Endothelial cell of umbilical vein (primary cell): Measurements from ENCODE around the gene ZDHHC14. TPM values are rescaled to one million over a fixed set of nuclear protein-coding genes. Genes with fewer than 3 reads are reported as not detected.

Experiments used
- BruUV-seq: library from RNA; stranded (reverse); fragments of 400-500 nt; replicated peaks from 2 replicates; lab custom pipeline; 2021; lab: Mats Ljungman, UMichigan
- CTCF ChIA-PET: fragments of 300-600, 350-600 bp; sonication (Branson Sonifier 250); formaldehyde crosslinking; loops from one replicate; lab custom pipeline; 2021; ENCODE audit warnings: antibody characterized with exemption, inconsistent platforms; lab: Charles Lee
- POLR2A ChIA-PET: fragments of 300-600, 350-600 bp; sonication (Branson Sonifier 250); formaldehyde crosslinking; loops from one replicate; lab custom pipeline; 2021; ENCODE audit warnings: antibody characterized with exemption, inconsistent platforms; lab: Charles Lee
- DNase-seq: peaks from one replicate; pipeline ENCODE4 v3.0.0-alpha.2; 2011; ENCODE audit warnings: low read depth, low spot score
- FAIRE-seq: peaks from 2 replicates; lab custom pipeline; 2011; peaks lifted over from hg19 to GRCh38; lab: Jason Lieb, UNC
- H2AFZ ChIP-seq: 2 replicates; pipeline ENCODE4 v1.6.0; 2012; ENCODE audit warnings: low read depth, low read length, control low read depth, inconsistent platforms
- H3K27ac ChIP-seq: 2 replicates; pipeline ENCODE4 v1.5.1; 2011; ENCODE audit warnings: low read depth, mild to moderate bottlenecking, control low read depth, low read length, moderate library complexity; ENCODE audit not compliant: insufficient read depth
- H3K27me3 ChIP-seq, 2 experiments: 2 replicates each; pipeline versions ENCODE4 v1.6.0 to v1.6.1; 2011; ENCODE audit warnings: low read length in 2 of 2, mixed read lengths in 1 of 2; ENCODE audit not compliant: control insufficient read depth in 2 of 2, insufficient read depth in 2 of 2
- H3K36me3 ChIP-seq, 2 experiments: 2 replicates in 1 of 2; 3 replicates in 1 of 2; pipeline ENCODE4 v1.5.1; 2011; ENCODE audit warnings: low read length in 2 of 2, mild to moderate bottlenecking in 1 of 2, moderate library complexity in 1 of 2; ENCODE audit not compliant: control insufficient read depth in 2 of 2, insufficient read depth in 2 of 2; ENCODE audit errors: extremely low read depth in 1 of 2
- H3K4me1 ChIP-seq: 3 replicates; pipeline ENCODE4 v1.5.1; 2011; ENCODE audit warnings: mild to moderate bottlenecking, low read length; ENCODE audit not compliant: control insufficient read depth, insufficient read depth; ENCODE audit errors: extremely low read depth
- H3K4me2 ChIP-seq: 2 replicates; pipeline ENCODE4 v1.6.1; 2011; ENCODE audit warnings: low read length, control low read depth, mixed read lengths; ENCODE audit not compliant: insufficient read depth
- H3K4me3 ChIP-seq, 3 experiments: fragments of 200-600 bp in 1 of 3; sonication (generic), shearing (Covaris generic) in 1 of 3; replicated peaks in 1 of 3; 2 replicates each; pipeline ENCODE4 v1.5.1; 2011 to 2016; ENCODE audit warnings: control low read depth in 3 of 3, low read length in 3 of 3, mild to moderate bottlenecking in 2 of 3, inconsistent platforms in 1 of 3, low read depth in 1 of 3, moderate library complexity in 1 of 3; ENCODE audit not compliant: insufficient read depth in 1 of 3
- H3K79me2 ChIP-seq: 2 replicates; pipeline ENCODE4 v1.6.0; 2012; ENCODE audit warnings: low read length, inconsistent platforms; ENCODE audit not compliant: control insufficient read depth, insufficient read depth
- H3K9ac ChIP-seq: replicated peaks from 2 replicates; pipeline ENCODE3; 2011; ENCODE audit warnings: low read length, control low read depth; ENCODE audit not compliant: insufficient read depth; ENCODE audit errors: extremely low read depth
- H3K9me1 ChIP-seq: replicated peaks from 3 replicates; pipeline ENCODE4 v1.6.0; 2011; ENCODE audit warnings: mild to moderate bottlenecking, low read length; ENCODE audit not compliant: control insufficient read depth, insufficient read depth; ENCODE audit errors: extremely low read depth
- H3K9me3 ChIP-seq: replicated peaks from 2 replicates; pipeline ENCODE4 v1.5.1; 2012; ENCODE audit warnings: low read length, inconsistent platforms; ENCODE audit not compliant: control insufficient read depth, insufficient read depth
- H4K20me1 ChIP-seq: replicated peaks from 2 replicates; pipeline ENCODE3; 2011; ENCODE audit warnings: mild to moderate bottlenecking, low read length; ENCODE audit not compliant: control insufficient read depth, insufficient read depth; ENCODE audit errors: extremely low read depth
- EZH2 ChIP-seq: IDR thresholded peaks from 2 replicates; pipeline ENCODE4 v1.6.1; 2012; ENCODE audit warnings: borderline replicate concordance, low read depth, mild to moderate bottlenecking, moderate library complexity, low read length, inconsistent platforms; ENCODE audit not compliant: severe bottlenecking
- FOS ChIP-seq: IDR thresholded peaks from 2 replicates; pipeline ENCODE4 v1.6.1; 2011; ENCODE audit warnings: mild to moderate bottlenecking, low read length, moderate library complexity, borderline replicate concordance; ENCODE audit not compliant: insufficient read depth
- GATA2 ChIP-seq: IDR thresholded peaks from 2 replicates; pipeline ENCODE4 v1.7.0; 2011; ENCODE audit warnings: low read depth, mild to moderate bottlenecking, moderate library complexity, mixed read lengths, low read length; ENCODE audit not compliant: insufficient read length, insufficient read depth
- JUN ChIP-seq: IDR thresholded peaks from 2 replicates; pipeline ENCODE4 v1.6.1; 2011; ENCODE audit warnings: borderline replicate concordance, low read depth; ENCODE audit not compliant: insufficient read length, insufficient read depth
- MYC ChIP-seq: IDR thresholded peaks from one replicate; pipeline ENCODE4 v1.6.1; 2011; ENCODE audit warnings: mild to moderate bottlenecking, low read depth, low read length
- POLR2A ChIP-seq: IDR thresholded peaks from 2 replicates; pipeline ENCODE4 v1.6.1; 2012; ENCODE audit warnings: low read depth, mild to moderate bottlenecking, control low read depth, low read length
- POLR2AphosphoS5 ChIP-seq: IDR thresholded peaks from 2 replicates; pipeline ENCODE4 v1.6.1; 2012; ENCODE audit warnings: low read depth, mild to moderate bottlenecking, control low read depth, low read length, moderate library complexity; ENCODE audit not compliant: insufficient read depth
- dilution Hi-C: fragments of 300-500 bp; cut with MboI; formaldehyde crosslinking; loops from one replicate; pipeline ENCODE4 v1.15.0; 2019; ENCODE audit warnings: low sequenced_read_pairs; ENCODE audit not compliant: extremely low pct_ligation_motif_present
- intact Hi-C: fragments of 100-400 bp; cut with micrococcal nuclease; formaldehyde crosslinking; loops from one replicate; pipeline ENCODE4 v1.10.0; 2022
- polyA plus RNA-seq, 4 experiments: library from polyadenylated mRNA; depleted of rRNA in 3 of 4; stranded (reverse) in 3 of 4; unstranded in 1 of 4; fragments of >200 nt; gene quantifications; 2 replicates each; pipeline versions ENCODE4 v1.2.1 to v1.2.3, GENCODE V29; 2011 to 2012; ENCODE audit warnings: missing spikeins in 1 of 4
- total RNA-seq: library from RNA; stranded (reverse); gene quantifications from 2 replicates; pipeline ENCODE4 v1.2.3, GENCODE V29; 2021
- TF ChIP-seq, protein P1 (sequence below): IDR thresholded peaks from 2 replicates; pipeline ENCODE4 v1.6.1; 2011; ENCODE audit not compliant: insufficient read depth, insufficient read length
- TF ChIP-seq, protein P2 (sequence below), 2 donors: IDR thresholded peaks; 1 replicate in 1 of 2; 2 replicates in 1 of 2; pipeline ENCODE4 v1.5.1; 2011; ENCODE audit warnings: low read length in 2 of 2, mild to moderate bottlenecking in 2 of 2, moderate library complexity in 2 of 2, control low read depth in 1 of 2, inconsistent platforms in 1 of 2, low read depth in 1 of 2; ENCODE audit not compliant: insufficient read depth in 1 of 2; ENCODE audit errors: extremely low read depth in 1 of 2

The ZDHHC14 gene
- total and polyA plus RNA-seq, 2 donors (not counting 3 experiments of a cell fraction or from before 2014, with no cell fraction given) = 23.0 to 25.6 TPM

DNA sequence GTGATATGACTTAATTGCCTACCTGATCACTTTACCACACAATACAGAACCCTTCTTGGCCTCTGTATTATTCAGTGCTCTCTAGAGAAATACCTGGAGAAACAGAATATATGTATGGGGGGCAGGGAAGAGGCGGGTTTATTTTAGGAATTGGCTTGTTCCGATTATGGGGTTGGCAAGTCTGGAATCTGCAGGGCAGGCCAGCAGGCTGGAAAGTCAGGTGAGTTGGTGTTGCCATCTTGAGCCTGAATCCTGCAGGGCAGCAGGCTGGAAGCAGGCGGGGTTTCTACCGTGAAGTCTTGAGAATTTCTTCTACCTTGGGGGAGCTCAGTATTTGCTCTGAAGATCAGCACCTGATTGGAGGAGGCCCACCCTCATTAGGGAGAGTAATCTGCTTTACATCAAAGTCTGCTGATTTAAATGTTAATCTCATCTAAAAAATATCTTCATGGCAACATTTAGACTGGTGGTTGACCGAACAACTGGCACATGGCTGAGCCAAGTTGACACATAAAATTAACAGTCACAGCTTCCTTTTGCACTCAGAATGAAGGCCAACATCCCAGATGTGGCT is 193.9 kb downstream of the ZDHHC14 start:
- intact Hi-C loops = loop anchor here (5.0 kb wide), 1 partner anchor 193 kb away; the partner anchor contains the start of gene ZDHHC14
- BruUV-seq = no TSS peak
- H2AFZ ChIP-seq = no peak overlapping the region
- dilution Hi-C loops = no loop called here
- no peak overlapping the region for H3K4me3 ChIP-seq
- ChIA-PET CTCF (no interaction called here), POLR2A (no interaction called here)
- DNase-seq = no peak
- peaks cover 4% of the 10 kb centered on the region for H3K4me1 ChIP-seq
- H3K27ac ChIP-seq = no peak overlapping the region
- H3K36me3 ChIP-seq = no peaks in the 10 kb centered on the region
- H3K9ac ChIP-seq = no peak overlapping the region
- FAIRE-seq = no peak
- H4K20me1 ChIP-seq = no peaks in the 10 kb centered on the region
- no peaks in the 10 kb centered on the region for H3K9me3 ChIP-seq
- no peaks in the 10 kb centered on the region for H3K9me1 ChIP-seq
- no peaks in the 10 kb centered on the region for H3K79me2 ChIP-seq
- H3K27me3 ChIP-seq = no peaks in the 10 kb centered on the region
- TF ChIP-seq GATA2 = no peak
- TF ChIP-seq FOS = no peak
- no peak for TF ChIP-seq POLR2A
- no peak overlapping the region for H3K4me2 ChIP-seq

DNA sequence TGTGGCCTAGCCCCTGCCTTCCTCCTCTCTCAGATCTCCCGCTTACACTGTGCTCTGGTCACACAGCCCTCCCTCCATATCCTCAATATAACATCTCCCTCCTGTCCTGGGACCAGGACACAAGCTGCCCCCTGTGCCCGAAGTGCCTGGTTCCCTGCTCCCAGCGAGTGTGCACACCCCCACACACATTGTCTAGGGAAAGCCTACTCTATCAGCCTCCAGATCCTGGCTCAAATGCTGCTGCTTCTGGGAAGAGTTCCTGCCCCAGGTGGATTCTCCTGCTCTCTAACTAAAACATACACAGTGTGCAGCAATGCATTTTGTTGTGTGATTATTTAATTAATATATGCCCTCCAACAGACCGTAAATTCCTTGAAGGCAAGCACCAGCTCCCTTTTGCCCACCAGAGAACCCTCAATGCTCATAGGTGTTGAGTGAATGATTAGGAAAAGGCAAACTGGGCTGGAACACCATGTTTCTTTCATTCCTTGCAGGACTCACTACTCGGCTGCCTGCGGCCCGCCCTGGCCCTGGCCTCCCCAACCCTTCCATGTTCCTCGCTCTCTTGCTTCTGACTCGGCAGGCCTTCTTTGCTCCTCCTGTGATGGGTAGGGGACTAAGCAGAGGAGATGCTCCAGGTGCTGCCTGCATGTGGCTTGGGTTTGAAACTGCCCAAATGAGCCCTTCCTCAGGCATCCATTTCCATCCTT is 194.6 kb downstream of the ZDHHC14 start:
- dilution Hi-C loops = no loop called here
- CTCF ChIA-PET = no interaction called here
- Histone ChIP-seq H3K9me1 (no peaks in the 10 kb centered on the region), H3K27ac (no peak overlapping the region), H3K9ac (no peak overlapping the region), H3K79me2 (no peaks in the 10 kb centered on the region), H3K4me3 (no peak overlapping the region), H3K4me2 (no peak overlapping the region), H4K20me1 (no peaks in the 10 kb centered on the region), H3K36me3 (no peaks in the 10 kb centered on the region), H2AFZ (no peak overlapping the region), H3K27me3 (no peaks in the 10 kb centered on the region), H3K4me1 (peaks cover 11% of the 10 kb centered on the region), H3K9me3 (no peaks in the 10 kb centered on the region)
- POLR2A ChIA-PET = no interaction called here
- intact Hi-C loops = loop anchor here (5.0 kb wide), 1 partner anchor 193 kb away; the partner anchor contains the start of gene ZDHHC14
- FAIRE-seq (no peak), DNase-seq (no peak)
- no peak for TF ChIP-seq POLR2AphosphoS5
- no peak for TF ChIP-seq FOS
- TF ChIP-seq EZH2 = no peak
- TF ChIP-seq, protein P1, sequence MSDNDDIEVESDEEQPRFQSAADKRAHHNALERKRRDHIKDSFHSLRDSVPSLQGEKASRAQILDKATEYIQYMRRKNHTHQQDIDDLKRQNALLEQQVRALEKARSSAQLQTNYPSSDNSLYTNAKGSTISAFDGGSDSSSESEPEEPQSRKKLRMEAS = no peak
- no peak for TF ChIP-seq MYC
- TF ChIP-seq GATA2 = no peak
- no peak for TF ChIP-seq POLR2A
- no peak for TF ChIP-seq JUN
- TF ChIP-seq, protein P2, sequence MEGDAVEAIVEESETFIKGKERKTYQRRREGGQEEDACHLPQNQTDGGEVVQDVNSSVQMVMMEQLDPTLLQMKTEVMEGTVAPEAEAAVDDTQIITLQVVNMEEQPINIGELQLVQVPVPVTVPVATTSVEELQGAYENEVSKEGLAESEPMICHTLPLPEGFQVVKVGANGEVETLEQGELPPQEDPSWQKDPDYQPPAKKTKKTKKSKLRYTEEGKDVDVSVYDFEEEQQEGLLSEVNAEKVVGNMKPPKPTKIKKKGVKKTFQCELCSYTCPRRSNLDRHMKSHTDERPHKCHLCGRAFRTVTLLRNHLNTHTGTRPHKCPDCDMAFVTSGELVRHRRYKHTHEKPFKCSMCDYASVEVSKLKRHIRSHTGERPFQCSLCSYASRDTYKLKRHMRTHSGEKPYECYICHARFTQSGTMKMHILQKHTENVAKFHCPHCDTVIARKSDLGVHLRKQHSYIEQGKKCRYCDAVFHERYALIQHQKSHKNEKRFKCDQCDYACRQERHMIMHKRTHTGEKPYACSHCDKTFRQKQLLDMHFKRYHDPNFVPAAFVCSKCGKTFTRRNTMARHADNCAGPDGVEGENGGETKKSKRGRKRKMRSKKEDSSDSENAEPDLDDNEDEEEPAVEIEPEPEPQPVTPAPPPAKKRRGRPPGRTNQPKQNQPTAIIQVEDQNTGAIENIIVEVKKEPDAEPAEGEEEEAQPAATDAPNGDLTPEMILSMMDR (IDR thresholded peaks at IDR 0.05; ENCODE audit: extremely low read depth in 1 of 2, insufficient read depth in 1 of 2, low read depth in 1 of 2, low read length in 2 of 2) = no peak
- no TSS peak for BruUV-seq
